ENCODE results near the gene GDF15. TPM values are rescaled to one million over a fixed set of nuclear protein-coding genes. Genes with fewer than 3 reads are reported as not detected.

Gene GDF15
- polyA plus RNA-seq, 3 donors = 0.36 TPM; not detected in 2

DNA sequence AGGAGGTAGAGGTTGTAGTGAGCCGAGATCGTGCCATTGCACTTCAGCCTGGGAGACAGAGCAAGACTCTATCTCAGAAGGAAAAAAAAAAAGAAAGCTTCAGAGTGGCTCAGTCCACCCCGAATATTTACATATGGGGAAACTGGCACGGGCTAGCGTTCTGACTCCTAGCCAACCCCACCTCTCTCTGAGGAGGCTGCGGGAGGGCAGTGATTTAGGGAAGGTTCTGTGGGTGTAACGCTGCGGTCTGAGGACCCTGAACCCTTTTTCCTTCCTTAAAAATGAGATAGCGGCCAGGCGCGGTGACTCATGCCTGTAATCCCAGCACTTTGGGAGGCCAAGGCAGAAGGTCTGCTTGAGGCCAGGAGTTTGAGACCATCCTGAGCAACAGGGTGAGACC is 6.5 kb downstream of the GDF15 start:
- peak overlapping the region; percentile 95 to 99 (median 98) for H3K27ac Mint-ChIP-seq
- Histone ChIP-seq H3K36me3 (replicated peaks in 1 of 2; ENCODE audit: control insufficient read depth in 1 of 2, insufficient read depth in 2 of 2, low read length in 2 of 2) (peaks cover 46 to 64% of the 10 kb centered on the region in 2 donors), H3K9me3 (replicated peaks in 1 of 2; ENCODE audit: control insufficient read depth in 1 of 2, insufficient read depth in 1 of 2, low read length in 2 of 2) (no peaks in the 10 kb centered on the region), H2AFZ (ENCODE audit: insufficient read depth, low read depth, low read length, poor library complexity, severe bottlenecking) (no peak overlapping the region), H3K79me2 (ENCODE audit: insufficient read depth, low read length) (peaks cover 86% of the 10 kb centered on the region), H3K27me3 (ENCODE audit: control insufficient read depth in 2 of 2, insufficient read depth in 2 of 2, low read length in 2 of 2) (no peaks in the 10 kb centered on the region), H3K4me3 (replicated peaks in 1 of 3; ENCODE audit: low read depth in 2 of 3, low read length in 3 of 3) (peak overlapping the region; percentile 57 to 100 (median 97)), H3K4me2 (replicated peaks; ENCODE audit: extremely low read depth, low read length, poor library complexity, severe bottlenecking) (peak overlapping the region; percentile 98), H3K27ac (ENCODE audit: low read depth in 1 of 2, low read length in 2 of 2) (peak overlapping the region; percentile 96 to 97), H3K4me1 (ENCODE audit: control insufficient read depth in 1 of 2, insufficient read depth in 2 of 2, low read length in 2 of 2) (peaks cover 78 to 95% of the 10 kb centered on the region in 2 donors), H3K9ac (ENCODE audit: insufficient read depth, low read length, poor library complexity, severe bottlenecking) (peak overlapping the region; percentile 83), H4K20me1 (ENCODE audit: insufficient read depth, low read length) (peaks cover 76% of the 10 kb centered on the region)
- peak overlapping the region; percentile 96 to 98 for H3K4me3 Mint-ChIP-seq
- intact Hi-C loops (cut with micrococcal nuclease) = loop anchor here in 1 of 2 donors (2.0 to 5.0 kb wide), 2 partner anchors 26 to 220 kb away; partner anchors contain the start of genes IFI30 and SSBP4
- H3K27me3 Mint-ChIP-seq (ENCODE audit: low read depth in 3 of 3) = peaks cover 0 to 8% (median 3%) of the 10 kb centered on the region in 3 donors
- H3K36me3 Mint-ChIP-seq = peaks cover 60 to 78% of the 10 kb centered on the region in 2 donors
- WGBS (ENCODE audit: insufficient coverage) = 0% methylated on average over 2 of the region's 11 CpGs
- TF ChIP-seq, protein P1, sequence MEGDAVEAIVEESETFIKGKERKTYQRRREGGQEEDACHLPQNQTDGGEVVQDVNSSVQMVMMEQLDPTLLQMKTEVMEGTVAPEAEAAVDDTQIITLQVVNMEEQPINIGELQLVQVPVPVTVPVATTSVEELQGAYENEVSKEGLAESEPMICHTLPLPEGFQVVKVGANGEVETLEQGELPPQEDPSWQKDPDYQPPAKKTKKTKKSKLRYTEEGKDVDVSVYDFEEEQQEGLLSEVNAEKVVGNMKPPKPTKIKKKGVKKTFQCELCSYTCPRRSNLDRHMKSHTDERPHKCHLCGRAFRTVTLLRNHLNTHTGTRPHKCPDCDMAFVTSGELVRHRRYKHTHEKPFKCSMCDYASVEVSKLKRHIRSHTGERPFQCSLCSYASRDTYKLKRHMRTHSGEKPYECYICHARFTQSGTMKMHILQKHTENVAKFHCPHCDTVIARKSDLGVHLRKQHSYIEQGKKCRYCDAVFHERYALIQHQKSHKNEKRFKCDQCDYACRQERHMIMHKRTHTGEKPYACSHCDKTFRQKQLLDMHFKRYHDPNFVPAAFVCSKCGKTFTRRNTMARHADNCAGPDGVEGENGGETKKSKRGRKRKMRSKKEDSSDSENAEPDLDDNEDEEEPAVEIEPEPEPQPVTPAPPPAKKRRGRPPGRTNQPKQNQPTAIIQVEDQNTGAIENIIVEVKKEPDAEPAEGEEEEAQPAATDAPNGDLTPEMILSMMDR (IDR thresholded peaks at IDR 0.05) = no peak
- peak; percentile 95 to 96 (median 96) for DNase-seq
- H3K9me3 Mint-ChIP-seq = peaks cover 0 to 3% (median 2%) of the 10 kb centered on the region in 7 donors
- peaks cover 65% of the 10 kb centered on the region for H3K4me1 Mint-ChIP-seq

DNA sequence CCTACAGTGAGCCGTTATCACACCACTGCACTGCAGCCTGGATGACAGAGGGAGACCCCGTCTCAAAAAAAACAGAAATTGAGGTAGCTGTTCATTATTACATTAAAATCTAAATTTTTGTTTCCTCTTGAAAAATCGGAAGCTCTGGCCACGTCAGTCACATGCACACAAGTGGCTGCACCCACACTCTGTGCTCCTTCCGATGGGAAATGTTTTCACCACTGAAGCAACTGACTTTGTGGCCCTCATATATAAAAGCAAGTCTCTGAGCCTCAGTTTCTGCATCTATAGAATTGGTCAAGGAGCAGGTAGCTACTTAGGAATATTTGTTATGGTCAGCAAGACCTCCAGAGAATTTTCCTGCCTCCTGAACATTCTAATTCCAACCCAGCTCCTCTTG is 7.0 kb downstream of the GDF15 start:
- Histone ChIP-seq H4K20me1 (ENCODE audit: insufficient read depth, low read length) (peaks cover 76% of the 10 kb centered on the region), H3K27me3 (ENCODE audit: control insufficient read depth in 2 of 2, insufficient read depth in 2 of 2, low read length in 2 of 2) (no peaks in the 10 kb centered on the region), H3K4me2 (replicated peaks; ENCODE audit: extremely low read depth, low read length, poor library complexity, severe bottlenecking) (peak overlapping the region; percentile 98), H3K4me3 (replicated peaks in 1 of 3; ENCODE audit: low read depth in 2 of 3, low read length in 3 of 3) (peak overlapping the region; percentile 57 to 100 (median 97)), H2AFZ (ENCODE audit: insufficient read depth, low read depth, low read length, poor library complexity, severe bottlenecking) (no peak overlapping the region), H3K27ac (ENCODE audit: low read depth in 1 of 2, low read length in 2 of 2) (peak overlapping the region; percentile 96 to 97), H3K9ac (ENCODE audit: insufficient read depth, low read length, poor library complexity, severe bottlenecking) (peak overlapping the region; percentile 83), H3K36me3 (replicated peaks in 1 of 2; ENCODE audit: control insufficient read depth in 1 of 2, insufficient read depth in 2 of 2, low read length in 2 of 2) (peaks cover 46 to 64% of the 10 kb centered on the region in 2 donors), H3K79me2 (ENCODE audit: insufficient read depth, low read length) (peaks cover 91% of the 10 kb centered on the region), H3K4me1 (ENCODE audit: control insufficient read depth in 1 of 2, insufficient read depth in 2 of 2, low read length in 2 of 2) (peaks cover 77 to 94% of the 10 kb centered on the region in 2 donors), H3K9me3 (replicated peaks in 1 of 2; ENCODE audit: control insufficient read depth in 1 of 2, insufficient read depth in 1 of 2, low read length in 2 of 2) (no peaks in the 10 kb centered on the region)
- peak overlapping the region; percentile 96 to 98 for H3K4me3 Mint-ChIP-seq
- DNase-seq = peak; percentile 55 to 65 (median 61)
- intact Hi-C loops (cut with micrococcal nuclease) = loop anchor here in 1 of 2 donors (1.0 to 5.0 kb wide), 3 partner anchors 8 to 221 kb away; partner anchors contain the start of genes IFI30 and SSBP4
- peaks cover 63% of the 10 kb centered on the region for H3K4me1 Mint-ChIP-seq
- peaks cover 0 to 4% (median 3%) of the 10 kb centered on the region in 3 donors for H3K27me3 Mint-ChIP-seq (ENCODE audit: low read depth in 3 of 3)
- H3K36me3 Mint-ChIP-seq = peaks cover 60 to 78% of the 10 kb centered on the region in 2 donors
- H3K9me3 Mint-ChIP-seq = peaks cover 0 to 3% (median under 1%) of the 10 kb centered on the region in 7 donors
- TF ChIP-seq, protein P1 (IDR thresholded peaks at IDR 0.05) = no peak
- WGBS (ENCODE audit: insufficient coverage) = 0% methylated on average over 1 of the region's 5 CpGs
- peak overlapping the region; percentile 95 to 99 (median 98) for H3K27ac Mint-ChIP-seq

Data from CD14-positive monocyte (primary cell).